Measurements from ENCODE around the gene FCRLB. TPM values are rescaled to one million over a fixed set of nuclear protein-coding genes. Genes with fewer than 3 reads are reported as not detected.

The FCRLB gene
- total and polyA plus RNA-seq, 9 of the 15 experiments (the other 6 are each of a cell fraction or from before 2014, with no cell fraction given) = 0.20 to 4.6 (median 1.3) TPM

GRCh38 chr1:161738627-161739287 is 17.4 kb downstream of the FCRLB start:
- BruUV-seq (replicated peaks) = no TSS peak
- peak; percentile 84 for FAIRE-seq
- Histone ChIP-seq H3K9me3 (replicated peaks; ENCODE audit: control insufficient read depth, insufficient read depth, low read depth, low read length) (no peaks in the 10 kb centered on the region), H3K4me1 (replicated peaks in 1 of 2; ENCODE audit: control insufficient read depth in 2 of 2, insufficient read depth in 2 of 2, low read length in 2 of 2) (peaks cover 12 to 28% of the 10 kb centered on the region in 2 experiments; a peak in 4 of 5 replicates), H3K27ac (ENCODE audit: extremely low read depth, low read depth, low read length) (no peak overlapping the region; the same call in 2 of the 3 replicates), H3K4me2 (ENCODE audit: insufficient read depth, low read length) (no peak overlapping the region), H3K9me1 (ENCODE audit: control insufficient read depth, insufficient read depth, low read length) (no peaks in the 10 kb centered on the region), H3K27me3 (ENCODE audit: control insufficient read depth in 2 of 2, insufficient read depth in 2 of 2, low read length in 2 of 2) (no peaks in the 10 kb centered on the region), H4K20me1 (replicated peaks; ENCODE audit: control insufficient read depth, insufficient read depth, low read length) (no peaks in the 10 kb centered on the region), H2AFZ (ENCODE audit: low read depth, low read length) (peak overlapping the region; percentile 75), H3K9ac (ENCODE audit: insufficient read depth in 1 of 2, low read depth in 2 of 2, low read length in 2 of 2) (peak overlapping the region in 1 of 2 experiments; percentile 75; a peak in 2 of 4 replicates), H3K36me3 (ENCODE audit: control insufficient read depth, insufficient read depth, low read length) (no peaks in the 10 kb centered on the region), H3K4me3 (no peak overlapping the region), H3K79me2 (ENCODE audit: control insufficient read depth, insufficient read depth, low read length) (no peaks in the 10 kb centered on the region)
- ChIA-PET CTCF (ENCODE audit: low intra/inter-chr PET ratio) (interaction anchor here (0.6 to 2.3 kb wide), 9 partner anchors 89 to 557 kb away, joined by 3 to 9 read pairs (median 3); no protein-coding TSS in a partner anchor), POLR2A (interaction anchor here (0.6 to 3.1 kb wide), 6 partner anchors 11 to 259 kb away, joined by 3 to 19 read pairs (median 6); partner anchors contain the start of gene DUSP12)
- peak; percentile 38 to 88 (median 58) for DNase-seq (ENCODE audit: extremely low read depth in 1 of 4, low spot score in 3 of 4)
- WGBS (ENCODE audit: insufficient coverage, low coverage, missing lambda C conversion rate) = 84% methylated on average over 4 of the region's 4 CpGs
- in situ Hi-C loops (cut with MboI) (no loop called here), intact Hi-C loops (cut with micrococcal nuclease) (loop anchor here (1.0 kb wide), 2 partner anchors 91 to 172 kb away; no protein-coding TSS in a partner anchor)
- peak; percentile 94 for ATAC-seq
- TF ChIP-seq REST (IDR thresholded peaks at IDR 0.05; ENCODE audit: borderline replicate concordance) (peak; percentile 95), REST (CRISPR knock-in tag; IDR thresholded peaks at IDR 0.05; ENCODE audit: low read depth) (no peak), BHLHE40 (IDR thresholded peaks at IDR 0.05; ENCODE audit: low read length) (no peak), ELF1 (tag; IDR thresholded peaks at IDR 0.05) (0 out of 2 replicates have a peak, but pooled peaks have one; percentile 17), CHAMP1 (IDR thresholded peaks at IDR 0.05) (0 out of 2 replicates have a peak, but pooled peaks have one; percentile 54), ZNF224 (CRISPR knock-in tag; IDR thresholded peaks at IDR 0.05) (no peak), MBD2 (IDR thresholded peaks at IDR 0.05; ENCODE audit: borderline replicate concordance, low read depth) (no peak), ETV1 (tag; conservative IDR thresholded peaks at IDR 0.05; ENCODE audit: low read depth) (peak; percentile 60), MEF2A (IDR thresholded peaks at IDR 0.05; ENCODE audit: control insufficient read depth, low read depth, low read length) (no peak), POLR2H (tag; IDR thresholded peaks at IDR 0.05; ENCODE audit: low read depth) (no peak)

Data from K562 (cell line).